HepG2 (cell line): ENCODE data around the gene LRSAM1. TPM values are rescaled to one million over a fixed set of nuclear protein-coding genes. Genes with fewer than 3 reads are reported as not detected.

Source experiments
- ADNP ChIP-seq: sonication (generic); formaldehyde crosslinking; IDR thresholded peaks from 2 replicates; pipeline ENCODE4 v1.4.0; 2020; ENCODE audit warnings: missing genetic modification reagents
- CREB3 ChIP-seq: sonication (generic); formaldehyde crosslinking; IDR thresholded peaks from 2 replicates; pipeline ENCODE4 v1.5.0; 2020; ENCODE audit warnings: missing genetic modification reagents
- DBP ChIP-seq: sonication (generic); formaldehyde crosslinking; IDR thresholded peaks from 2 replicates; pipeline ENCODE4 v1.4.0; 2020; ENCODE audit warnings: missing genetic modification reagents; ENCODE audit errors: not compliant biosample characterization
- EZH2 ChIP-seq: conservative IDR thresholded peaks from 2 replicates; pipeline ENCODE4 v1.6.1; 2012; ENCODE audit warnings: mild to moderate bottlenecking, low read depth, low read length, moderate library complexity
- FOXC1 ChIP-seq: sonication (generic); formaldehyde crosslinking; IDR thresholded peaks from 2 replicates; pipeline ENCODE4 v1.8.0; 2022; ENCODE audit warnings: mild to moderate bottlenecking, missing genetic modification reagents, borderline replicate concordance
- KLF9 ChIP-seq: IDR thresholded peaks from 2 replicates; pipeline ENCODE4 v1.6.1; 2016; ENCODE audit warnings: low read depth
- MEIS1 ChIP-seq: sonication (generic); formaldehyde crosslinking; IDR thresholded peaks from 2 replicates; pipeline ENCODE4 v1.9.0; 2021; ENCODE audit warnings: mild to moderate bottlenecking, missing genetic modification reagents, moderate library complexity, borderline replicate concordance
- POLR2G ChIP-seq: fragments of 200-400 bp; formaldehyde crosslinking; IDR thresholded peaks from 2 replicates; pipeline ENCODE4 v1.6.1; 2018; ENCODE audit warnings: mild to moderate bottlenecking, low read depth, low read length, moderate library complexity
- PRMT3 ChIP-seq: sonication (generic); formaldehyde crosslinking; IDR thresholded peaks from 2 replicates; pipeline ENCODE4 v1.8.1; 2022; ENCODE audit warnings: low read depth, mild to moderate bottlenecking, moderate library complexity, missing genetic modification reagents, borderline replicate concordance
- REL ChIP-seq: sonication (generic); formaldehyde crosslinking; conservative IDR thresholded peaks from 2 replicates; pipeline ENCODE4 v1.8.0; 2022; ENCODE audit warnings: mild to moderate bottlenecking, missing genetic modification reagents, moderate library complexity
- SIN3A ChIP-seq: IDR thresholded peaks from 2 replicates; pipeline ENCODE4 v1.6.1; 2011; ENCODE audit warnings: low read depth, mild to moderate bottlenecking, control low read depth, low read length, borderline replicate concordance
- SKIL ChIP-seq: sonication (generic); formaldehyde crosslinking; IDR thresholded peaks from 2 replicates; pipeline ENCODE4 v1.8.0; 2022; ENCODE audit warnings: missing genetic modification reagents, mild to moderate bottlenecking, moderate library complexity, borderline replicate concordance
- SNAI1 ChIP-seq: sonication (generic); formaldehyde crosslinking; IDR thresholded peaks from 2 replicates; pipeline ENCODE4 v1.5.0; 2020; ENCODE audit warnings: mild to moderate bottlenecking, missing genetic modification reagents, borderline replicate concordance
- SRF ChIP-seq: IDR thresholded peaks from 2 replicates; pipeline ENCODE4 v1.6.1; 2011; ENCODE audit warnings: mild to moderate bottlenecking, low read depth, low read length, moderate library complexity
- ZBED4 ChIP-seq: sonication (generic); formaldehyde crosslinking; IDR thresholded peaks from 2 replicates; pipeline ENCODE4 v1.4.0; 2020; ENCODE audit warnings: missing genetic modification reagents, borderline replicate concordance
- ZNF446 ChIP-seq: sonication (generic); formaldehyde crosslinking; IDR thresholded peaks from 2 replicates; pipeline ENCODE4 v1.5.0; 2020; ENCODE audit warnings: mild to moderate bottlenecking, missing genetic modification reagents
- ZNF615 ChIP-seq: sonication (generic); formaldehyde crosslinking; IDR thresholded peaks from 2 replicates; pipeline ENCODE4 v1.5.0; 2020; ENCODE audit warnings: mild to moderate bottlenecking, missing genetic modification reagents, borderline replicate concordance
- ZNF713 ChIP-seq: sonication (generic); formaldehyde crosslinking; IDR thresholded peaks from 2 replicates; pipeline ENCODE4 v1.4.0; 2020; ENCODE audit warnings: mild to moderate bottlenecking, missing genetic modification reagents
- ZNF839 ChIP-seq: sonication (generic); formaldehyde crosslinking; IDR thresholded peaks from 2 replicates; pipeline ENCODE4 v1.4.0; 2020; ENCODE audit warnings: missing genetic modification reagents, mild to moderate bottlenecking, borderline replicate concordance
- ZNF891 ChIP-seq: sonication (generic); formaldehyde crosslinking; IDR thresholded peaks from 2 replicates; pipeline ENCODE4 v1.5.0; 2020; ENCODE audit warnings: mild to moderate bottlenecking, missing genetic modification reagents
- ZSCAN9 ChIP-seq: IDR thresholded peaks from 2 replicates; pipeline ENCODE4 v1.6.1; 2016; ENCODE audit warnings: borderline replicate concordance
- polyA plus RNA-seq, 8 experiments: library from polyadenylated mRNA; depleted of rRNA in 3 of 8; stranded (reverse) in 7 of 8; unstranded in 1 of 8; fragments of >200 nt; fragmentation: Illumina TruSeq in 4 of 8; extraction: Trizol in 4 of 8; gene quantifications; 2 replicates each; pipeline versions ENCODE4 v1.2.1 to v1.2.3, GENCODE V29; 2011 to 2016; ENCODE audit warnings: low read depth in 4 of 8, missing spikeins in 1 of 8, mixed read lengths in 1 of 8; ENCODE audit not compliant: insufficient read depth in 1 of 8
- total RNA-seq, 5 experiments: library from RNA; depleted of rRNA; stranded (reverse); fragments of >200 nt; fragmentation: Illumina TruSeq; extraction: Trizol; gene quantifications; 2 replicates each; pipeline ENCODE4 v1.2.3, GENCODE V29; 2016; ENCODE audit warnings: low read depth in 1 of 5

Gene LRSAM1
- total and polyA plus RNA-seq, 2 of the 13 experiments (the other 11 are each of a cell fraction or from before 2014, with no cell fraction given) = 8.7 to 10.2 TPM

- no peak for TF ChIP-seq KLF9 (CRISPR knock-in tag)
- no peak for TF ChIP-seq ADNP (CRISPR knock-in tag)
- peak; percentile 94 for TF ChIP-seq SIN3A
- TF ChIP-seq EZH2 = no peak
- 0 out of 2 replicates have a peak, but pooled peaks have one; percentile 49 for TF ChIP-seq SRF
- no peak for TF ChIP-seq SNAI1 (CRISPR knock-in tag)
- 0 out of 2 replicates have a peak, but pooled peaks have one; percentile 61 for TF ChIP-seq ZNF615
- TF ChIP-seq ZNF446 (CRISPR knock-in tag) = peak; percentile 82
- 0 out of 2 replicates have a peak, but pooled peaks have one; percentile 49 for TF ChIP-seq SKIL
- no peak for TF ChIP-seq ZNF839
- TF ChIP-seq POLR2G = peak; percentile 100
- TF ChIP-seq ZNF891 = 0 out of 2 replicates have a peak, but pooled peaks have one; percentile 52
- no peak; the same call in 1 of the 2 replicates for TF ChIP-seq ZBED4
- peak; percentile 91; the same call in 1 of the 2 replicates for TF ChIP-seq MEIS1
- peak; percentile 73 for TF ChIP-seq DBP (CRISPR knock-in tag)
- 0 out of 2 replicates have a peak, but pooled peaks have one; percentile 40 for TF ChIP-seq CREB3 (CRISPR knock-in tag)
- peak; percentile 70; the same call in 1 of the 2 replicates for TF ChIP-seq ZSCAN9 (CRISPR knock-in tag)
- TF ChIP-seq ZNF713 (CRISPR knock-in tag) = no peak; the same call in 1 of the 2 replicates
- peak; percentile 90 for TF ChIP-seq REL (CRISPR knock-in tag)
- peak; percentile 76; the same call in 1 of the 2 replicates for TF ChIP-seq PRMT3 (CRISPR knock-in tag)
- peak; percentile 20; the same call in 1 of the 2 replicates for TF ChIP-seq FOXC1 (CRISPR knock-in tag)
Measured at GRCh38 chr9:127450830-127451607, at the start of gene LRSAM1, which contains the start of gene RPL12 (continued).
